HEK293T (cell line): Measurements from ENCODE around the gene DOCK10.

ENCODE experiments used
- ARNT ChIP-seq: fragments of 450-650 bp; IDR thresholded peaks from 2 replicates; pipeline ENCODE4 v1.6.1; 2017; ENCODE audit warnings: mild to moderate bottlenecking
- BHLHE40 ChIP-seq: fragments of 450-650 bp; IDR thresholded peaks from 2 replicates; pipeline ENCODE4 v1.6.1; 2016; ENCODE audit warnings: mild to moderate bottlenecking, moderate library complexity, borderline replicate concordance
- CTBP1 ChIP-seq: fragments of 450-650 bp; IDR thresholded peaks from 2 replicates; pipeline ENCODE4 v1.6.1; 2016; ENCODE audit warnings: borderline replicate concordance
- ELF4 ChIP-seq: fragments of 450-650 bp; IDR thresholded peaks from 2 replicates; pipeline ENCODE4 v1.6.1; 2017; ENCODE audit warnings: antibody characterized with exemption
- FOXA1 ChIP-seq: fragments of 450-650 bp; IDR thresholded peaks from 2 replicates; pipeline ENCODE4 v1.6.1; 2016; ENCODE audit warnings: mild to moderate bottlenecking
- FOXK2 ChIP-seq: fragments of 450-650 bp; IDR thresholded peaks from 2 replicates; pipeline ENCODE4 v1.6.1; 2016; ENCODE audit warnings: mild to moderate bottlenecking
- HDGF ChIP-seq: fragments of 450-650 bp; IDR thresholded peaks from 2 replicates; pipeline ENCODE4 v1.6.1; 2017; ENCODE audit warnings: antibody characterized with exemption, borderline replicate concordance
- LEF1 ChIP-seq: fragments of 450-650 bp; IDR thresholded peaks from 2 replicates; pipeline ENCODE4 v1.6.1; 2017; ENCODE audit warnings: mild to moderate bottlenecking, borderline replicate concordance
- NFRKB ChIP-seq: fragments of 450-650 bp; IDR thresholded peaks from 2 replicates; pipeline ENCODE4 v1.6.1; 2016; ENCODE audit warnings: mild to moderate bottlenecking, moderate library complexity
- SP1 ChIP-seq: fragments of 450-650 bp; IDR thresholded peaks from 2 replicates; pipeline ENCODE4 v1.6.1; 2017
- SUZ12 ChIP-seq: fragments of 450-650 bp; IDR thresholded peaks from 2 replicates; pipeline ENCODE4 v1.6.1; 2016; ENCODE audit warnings: mild to moderate bottlenecking
- TARDBP ChIP-seq: fragments of 450-650 bp; IDR thresholded peaks from 2 replicates; pipeline ENCODE4 v1.6.1; 2016
- ZNF384 ChIP-seq: fragments of 450-650 bp; IDR thresholded peaks from 2 replicates; pipeline ENCODE4 v1.6.1; 2016
- TF ChIP-seq, protein P1 (sequence below): fragments of 450-650 bp; IDR thresholded peaks from 2 replicates; pipeline ENCODE4 v1.6.1; 2016

- TF ChIP-seq FOXK2: no peak
- TF ChIP-seq BHLHE40: no peak
- TF ChIP-seq SUZ12: no peak
- no peak for TF ChIP-seq SP1
- TF ChIP-seq LEF1: no peak
- TF ChIP-seq CTBP1: no peak
- TF ChIP-seq, protein P1, sequence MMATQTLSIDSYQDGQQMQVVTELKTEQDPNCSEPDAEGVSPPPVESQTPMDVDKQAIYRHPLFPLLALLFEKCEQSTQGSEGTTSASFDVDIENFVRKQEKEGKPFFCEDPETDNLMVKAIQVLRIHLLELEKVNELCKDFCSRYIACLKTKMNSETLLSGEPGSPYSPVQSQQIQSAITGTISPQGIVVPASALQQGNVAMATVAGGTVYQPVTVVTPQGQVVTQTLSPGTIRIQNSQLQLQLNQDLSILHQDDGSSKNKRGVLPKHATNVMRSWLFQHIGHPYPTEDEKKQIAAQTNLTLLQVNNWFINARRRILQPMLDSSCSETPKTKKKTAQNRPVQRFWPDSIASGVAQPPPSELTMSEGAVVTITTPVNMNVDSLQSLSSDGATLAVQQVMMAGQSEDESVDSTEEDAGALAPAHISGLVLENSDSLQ: no peak
- no peak for TF ChIP-seq HDGF
- TF ChIP-seq FOXA1: no peak
- no peak for TF ChIP-seq NFRKB
- no peak for TF ChIP-seq ARNT
- TF ChIP-seq TARDBP: no peak
- no peak for TF ChIP-seq ELF4
- TF ChIP-seq ZNF384: no peak
These were observed 72.0 kb downstream of the DOCK10 start for GRCh38 chr2:224970311-224970710.
